GM23338 (cell line): Measurements from ENCODE around the gene HTRA1. TPM values are rescaled to one million over a fixed set of nuclear protein-coding genes. Genes with fewer than 3 reads are reported as not detected.

Source experiments
- ATAC-seq: fragments of 200-7000 bp; cut with Tn5 transposase; 3 replicates; pipeline ENCODE4 v1.9.1; 2020
- DNase-seq: peaks from one replicate; pipeline ENCODE4 v3.0.0-alpha.2; 2015; ENCODE audit warnings: low spot score
- H2AFZ ChIP-seq: fragments of 200-600 bp; sonication (generic); 2 replicates; pipeline ENCODE4 v1.8.0; 2016; ENCODE audit warnings: antibody characterized with exemption, mild to moderate bottlenecking, moderate library complexity
- H3F3A ChIP-seq: fragments of 200-600 bp; sonication (generic); replicated peaks from 2 replicates; pipeline ENCODE4 v1.8.0; 2017; ENCODE audit warnings: antibody characterized with exemption, mixed run types, low read depth
- H3K27ac ChIP-seq: fragments of 200-600 bp; sonication (generic); 2 replicates; pipeline ENCODE4 v1.6.1; 2016; ENCODE audit warnings: low read depth
- H3K27me3 ChIP-seq: fragments of 200-600 bp; sonication (generic); 2 replicates; pipeline ENCODE4 v1.8.0; 2016; ENCODE audit warnings: mild to moderate bottlenecking, mixed run types, moderate library complexity; ENCODE audit not compliant: insufficient read depth
- H3K36me3 ChIP-seq: fragments of 200-600 bp; sonication (generic); 2 replicates; pipeline ENCODE4 v1.8.0; 2016; ENCODE audit warnings: mild to moderate bottlenecking; ENCODE audit not compliant: insufficient read depth
- H3K4me1 ChIP-seq: fragments of 200-600 bp; sonication (generic); 2 replicates; pipeline ENCODE4 v1.8.0; 2016; ENCODE audit warnings: mild to moderate bottlenecking, moderate library complexity; ENCODE audit not compliant: insufficient read depth
- H3K4me2 ChIP-seq: fragments of 200-600 bp; sonication (generic); 2 replicates; pipeline ENCODE4 v1.7.1; 2017; ENCODE audit warnings: mixed run types
- H3K4me3 ChIP-seq: fragments of 200-600 bp; sonication (generic); 2 replicates; pipeline ENCODE4 v1.6.1; 2016; ENCODE audit warnings: mixed run types
- H3K79me2 ChIP-seq: fragments of 200-600 bp; sonication (generic); replicated peaks from 2 replicates; pipeline ENCODE4 v1.8.0; 2017; ENCODE audit warnings: mild to moderate bottlenecking; ENCODE audit not compliant: insufficient read depth
- H3K9me2 ChIP-seq: fragments of 200-600 bp; sonication (generic); 2 replicates; pipeline ENCODE4 v1.8.0; 2017; ENCODE audit not compliant: insufficient read depth
- H4K20me1 ChIP-seq: fragments of 200-600 bp; sonication (generic); replicated peaks from 2 replicates; pipeline ENCODE4 v1.8.0; 2017; ENCODE audit warnings: mild to moderate bottlenecking; ENCODE audit not compliant: insufficient read depth
- H3K27ac Mint-ChIP-seq: 2 replicates; pipeline ENCODE4 v1.8.0; 2020; ENCODE audit warnings: inconsistent platforms, mild to moderate bottlenecking, moderate library complexity, mixed read lengths
- H3K27me3 Mint-ChIP-seq: 3 replicates; pipeline ENCODE4 v1.8.0; 2022; ENCODE audit warnings: low read depth, mild to moderate bottlenecking, moderate library complexity, mixed read lengths, inconsistent platforms; ENCODE audit not compliant: insufficient read depth, poor library complexity
- H3K36me3 Mint-ChIP-seq: 3 replicates; pipeline ENCODE4 v1.8.0; 2021; ENCODE audit warnings: low read depth, mild to moderate bottlenecking, inconsistent platforms, moderate library complexity, mixed read lengths
- H3K4me1 Mint-ChIP-seq: 3 replicates; pipeline ENCODE4 v1.8.0; 2020; ENCODE audit warnings: mild to moderate bottlenecking, inconsistent platforms, mixed read lengths
- H3K4me3 Mint-ChIP-seq: 3 replicates; pipeline ENCODE4 v1.8.0; 2021; ENCODE audit warnings: moderate library complexity, mild to moderate bottlenecking, inconsistent platforms, mixed read lengths
- H3K9me3 Mint-ChIP-seq: 3 replicates; pipeline ENCODE4 v1.8.0; 2020; ENCODE audit warnings: moderate library complexity, mild to moderate bottlenecking, inconsistent platforms, mixed read lengths
- ETS1 ChIP-seq: IDR thresholded peaks from 2 replicates; pipeline ENCODE4 v1.6.1; 2016; ENCODE audit warnings: antibody characterized with exemption
- REST ChIP-seq: IDR thresholded peaks from one replicate; pipeline ENCODE4 v1.6.1; 2018; ENCODE audit warnings: antibody characterized with exemption; ENCODE audit not compliant: unreplicated experiment
- ZNF462 ChIP-seq: fragments of 250-450 bp; sonication (Bioruptor Pico); IDR thresholded peaks from 2 replicates; pipeline ENCODE4 v1.5.0; 2020; ENCODE audit warnings: mild to moderate bottlenecking, moderate library complexity
- polyA plus RNA-seq: library from polyadenylated mRNA; unstranded; fragments of >200 nt; fragmentation: Nextera tagmentation; extraction: Ambion mirVana; gene quantifications from 2 replicates; pipeline ENCODE4 v1.2.1, GENCODE V29; 2016
- total RNA-seq: library from RNA; depleted of rRNA; stranded (reverse); fragments of >200 nt; shearing (Covaris generic); gene quantifications from 2 replicates; pipeline ENCODE4 v1.2.3, GENCODE V29; 2014

The HTRA1 gene
- total and polyA plus RNA-seq, 2 experiments from 2014 or later, result 8.1 to 16.1 TPM

GRCh38 chr10:122467701-122468100, 6.3 kb downstream of the HTRA1 start:
- Mint-ChIP-seq H3K9me3 (no peaks in the 10 kb centered on the region), H3K4me3 (no peak overlapping the region), H3K27ac (no peak overlapping the region), H3K36me3 (no peaks in the 10 kb centered on the region; the same call in 2 of the 3 replicates), H3K4me1 (peaks cover 11% of the 10 kb centered on the region), H3K27me3 (peaks cover 21% of the 10 kb centered on the region)
- DNase-seq, result no peak
- peaks cover 18% of the 10 kb centered on the region for H3K27me3 ChIP-seq
- H2AFZ ChIP-seq, result no peak overlapping the region
- peaks cover 3% of the 10 kb centered on the region for H3K4me1 ChIP-seq
- no peak overlapping the region for H3K4me2 ChIP-seq
- TF ChIP-seq ZNF462 (CRISPR knock-in tag) (no peak), ETS1 (no peak), REST (no peak)
- no peaks in the 10 kb centered on the region; the same call in 1 of the 2 replicates for H4K20me1 ChIP-seq
- no peaks in the 10 kb centered on the region for H3K79me2 ChIP-seq
- H3K36me3 ChIP-seq, result no peaks in the 10 kb centered on the region
- H3K9me2 ChIP-seq, result no peaks in the 10 kb centered on the region
- ATAC-seq, result no peak
- no peak overlapping the region for H3K4me3 ChIP-seq
- H3K27ac ChIP-seq, result no peak overlapping the region
- H3F3A ChIP-seq, result 0 out of 2 replicates have a peak, but pooled peaks cover 1% of the 10 kb centered on the region
